ENCODE results near the gene RASL10B.
A peak's percentile ranks its signal among the peaks of the same experiment; 100 is the strongest.

RASL10B gene

GRCh38 chr17:35723735-35724134 lies 7.7 kb upstream of the RASL10B start:
- no peak for DNase-seq

DNA sequence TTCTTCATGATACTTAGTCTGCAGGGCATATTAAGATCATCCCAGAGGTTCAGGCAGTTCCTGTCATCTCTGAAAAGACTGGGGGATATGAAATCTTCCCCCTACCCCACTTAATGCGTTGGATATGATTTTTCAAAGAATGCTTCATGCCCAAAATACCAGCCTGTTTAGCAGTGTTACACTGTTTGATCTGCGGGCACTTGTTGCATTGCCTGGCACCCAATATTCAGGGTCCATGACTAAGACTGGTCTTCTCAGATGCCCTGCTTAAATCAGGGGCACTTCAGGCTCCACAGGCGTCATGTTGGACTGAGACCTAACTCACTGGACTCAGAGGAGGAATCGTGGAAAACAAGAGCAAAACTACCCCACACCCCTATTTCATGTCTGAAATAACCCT lies 6.4 kb upstream of the RASL10B start:
- no peak for DNase-seq

GRCh38 chr17:35725802-35726126 lies 5.7 kb upstream of the RASL10B start:
- DNase-seq, result no peak

- peak in 1 of 2 experiments; percentile 33 for DNase-seq
Observed at GRCh38 chr17:35726127-35726952, 5.1 kb upstream of the RASL10B start.

DNA sequence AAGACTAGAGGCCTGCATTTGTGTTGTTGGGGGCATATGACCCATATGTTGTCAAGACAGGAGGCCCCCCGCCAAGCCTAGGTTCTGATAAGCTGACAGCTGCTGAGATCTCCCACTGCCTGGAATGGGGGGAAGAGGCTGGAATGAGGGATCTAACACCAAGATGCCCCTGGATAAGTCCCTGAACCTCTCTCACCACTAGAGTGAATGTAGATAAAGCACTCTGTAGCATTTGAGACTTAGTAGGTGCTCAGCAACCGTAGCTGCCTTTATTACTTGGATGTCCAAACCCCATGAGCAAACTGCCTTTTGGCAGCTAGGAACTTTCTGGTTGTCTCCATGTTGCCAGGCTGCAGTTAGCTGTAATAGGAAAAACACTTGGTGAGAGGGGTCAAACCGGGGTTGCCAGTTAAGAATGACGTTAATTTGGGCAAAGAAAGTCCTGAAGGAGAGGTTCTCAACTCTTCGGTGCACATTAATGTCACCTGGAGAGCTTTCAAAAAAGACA lies 4.4 kb upstream of the RASL10B start:
- DNase-seq, result no peak

- no peak for DNase-seq
Observed at GRCh38 chr17:35727635-35728034, 3.8 kb upstream of the RASL10B start.

DNA sequence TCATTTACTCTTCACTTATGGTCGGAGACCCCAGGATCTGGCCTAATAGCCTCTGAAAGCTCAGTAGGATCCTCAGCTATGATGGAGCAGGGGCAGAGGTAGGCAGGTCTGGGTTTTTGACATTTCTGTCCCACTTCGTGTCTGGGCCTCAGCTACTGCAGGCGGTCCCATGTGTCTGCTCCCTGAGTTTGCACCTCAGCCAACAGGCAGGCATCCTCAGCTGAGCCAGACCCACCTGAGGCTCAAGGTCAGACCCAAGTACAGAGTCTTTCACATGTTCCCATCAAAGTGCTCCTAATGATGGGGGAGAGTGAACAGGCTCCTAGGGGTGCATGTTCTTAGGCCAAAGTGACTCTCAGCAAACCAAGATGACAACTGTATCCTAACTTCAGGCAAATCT lies 2.9 kb upstream of the RASL10B start:
- DNase-seq, result no peak

DNA sequence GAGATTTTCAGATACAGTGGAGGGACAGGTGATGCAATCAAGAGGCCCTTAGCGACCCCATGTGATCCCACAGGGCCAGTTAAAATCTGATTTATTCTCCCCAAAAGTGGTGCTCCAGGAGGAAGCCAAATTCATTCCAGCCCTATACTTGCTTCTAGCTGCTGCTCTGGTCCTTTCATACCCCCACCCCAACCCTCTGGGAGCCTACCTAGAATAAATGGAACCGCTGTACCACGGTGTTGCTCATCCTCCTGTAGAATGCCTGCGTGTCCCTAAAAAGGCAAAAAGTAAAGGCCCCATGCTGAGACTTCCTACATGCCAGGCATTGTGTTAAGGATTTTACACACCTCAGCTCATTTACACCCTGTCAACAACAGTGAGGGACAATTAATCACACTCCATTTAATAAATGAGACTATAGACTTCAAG lies 2.0 kb upstream of the RASL10B start:
- no peak for DNase-seq

DNA sequence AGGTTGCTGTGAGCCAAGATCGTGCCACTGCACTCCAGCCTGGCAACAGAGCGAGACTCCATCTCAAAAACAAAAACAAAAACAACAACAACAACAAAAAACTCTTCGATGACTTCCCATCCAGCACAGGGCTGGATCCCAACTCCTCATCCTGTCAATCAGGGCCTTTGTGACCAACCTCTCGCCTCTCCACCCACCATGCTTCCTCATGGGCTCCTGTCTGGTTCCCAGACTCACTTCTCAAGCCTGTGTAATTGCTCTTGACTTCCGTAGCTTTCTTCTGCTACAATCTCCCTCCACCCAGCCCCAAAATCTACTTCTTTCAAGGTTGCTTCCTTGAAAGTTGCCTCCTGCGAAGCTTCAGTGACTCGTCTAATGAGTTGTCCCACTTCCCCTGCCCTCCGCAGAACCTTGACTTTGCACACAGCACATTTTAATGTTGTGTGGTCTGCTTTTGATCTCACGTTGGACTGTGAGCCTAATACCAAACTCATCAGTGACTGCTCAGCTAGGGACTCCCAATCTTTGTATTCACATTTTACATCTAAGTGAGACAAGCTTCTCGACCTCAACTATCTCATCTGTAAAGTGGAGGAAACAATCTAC lies 936 bp upstream of the RASL10B start:
- no peak for DNase-seq

GRCh38 chr17:35731917-35732805 lies 722 bp downstream of the RASL10B start:
- no peak for DNase-seq

- no peak for DNase-seq
Observed at GRCh38 chr17:35732806-35733136, 1.3 kb downstream of the RASL10B start.

GRCh38 chr17:35733366-35733765 lies 1.9 kb downstream of the RASL10B start:
- DNase-seq, result no peak

DNA sequence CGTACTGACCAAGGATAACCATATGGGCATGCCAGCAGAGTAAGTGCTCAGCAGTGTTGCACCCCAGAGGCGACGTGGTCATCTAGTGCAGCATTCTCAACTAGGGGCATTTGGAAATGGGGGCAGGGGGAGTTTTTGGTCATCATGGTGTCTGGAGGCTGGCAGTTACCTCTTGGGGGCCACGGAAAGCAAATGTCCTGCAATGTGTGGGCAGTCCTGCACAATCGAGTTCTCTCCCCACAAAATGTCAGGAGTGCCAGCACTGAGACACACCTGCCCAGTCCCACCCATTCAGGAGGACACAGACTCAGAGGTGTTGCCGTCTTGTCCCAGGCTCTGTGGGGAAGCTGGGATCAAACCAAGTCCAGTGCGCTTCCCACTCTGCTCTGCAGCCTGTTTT lies 3.0 kb downstream of the RASL10B start:
- no peak for DNase-seq

- DNase-seq, result no peak
Observed at GRCh38 chr17:35735036-35735805, 3.8 kb downstream of the RASL10B start.

DNA sequence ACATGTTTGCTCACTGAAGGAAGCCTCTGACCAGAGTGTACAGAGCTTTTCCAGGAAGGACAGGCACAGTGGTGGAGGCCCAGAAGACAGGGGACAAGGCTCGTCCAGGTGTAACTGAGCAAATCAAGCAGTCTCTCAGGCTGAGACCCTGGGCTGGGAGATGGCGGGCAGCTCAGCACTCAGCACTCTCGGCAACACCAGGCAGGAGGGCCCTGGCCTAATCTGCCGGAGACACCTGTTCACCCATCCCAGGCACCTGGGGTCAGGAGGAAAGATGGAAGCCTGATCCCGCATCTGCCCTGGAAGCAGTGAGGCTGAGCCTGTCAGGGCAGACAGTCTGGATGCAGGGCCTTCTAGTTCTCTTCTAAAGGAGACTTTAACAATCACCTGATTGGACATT lies 4.8 kb downstream of the RASL10B start:
- no peak for DNase-seq

GRCh38 chr17:35738519-35739133 lies 7.2 kb downstream of the RASL10B start:
- DNase-seq, result no peak

GRCh38 chr17:35740216-35740615 lies 8.8 kb downstream of the RASL10B start:
- DNase-seq, result no peak

GRCh38 chr17:35740997-35741931 lies 9.8 kb downstream of the RASL10B start:
- DNase-seq, result peak in 1 of 2 experiments; percentile 22

DNA sequence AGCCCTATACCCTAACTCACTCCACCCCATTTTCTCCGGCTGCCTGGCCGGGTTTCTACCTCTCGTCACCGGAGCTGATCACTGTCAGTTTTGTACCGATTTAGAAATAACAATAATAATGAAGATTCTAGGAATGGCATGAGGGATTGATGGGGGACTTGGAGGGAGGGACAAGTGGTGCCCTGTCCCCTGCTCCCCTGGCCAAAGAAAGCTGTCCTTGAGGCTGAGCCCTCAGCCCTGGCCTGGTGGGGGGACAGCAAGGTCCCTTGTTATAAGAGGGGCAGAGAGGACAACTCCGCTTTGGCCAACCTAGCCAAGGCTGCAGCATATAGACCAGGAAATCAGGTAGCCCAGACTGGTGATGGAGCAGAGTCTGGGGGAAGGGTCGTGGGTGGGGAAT lies 11.1 kb downstream of the RASL10B start:
- no peak for DNase-seq

- DNase-seq, result no peak
Observed at GRCh38 chr17:35742896-35743477, 11.5 kb downstream of the RASL10B start.

Data from NCI-H187 (cell line).